Testis (tissue), 3 donors: ENCODE results near the gene CYP24A1. TPM values are rescaled to one million over a fixed set of nuclear protein-coding genes. Genes with fewer than 3 reads are reported as not detected.

Experiments
- DNase-seq: peaks from one replicate; pipeline ENCODE4 v3.0.0-alpha.2; 2019
- H3K27ac ChIP-seq, 2 donors: fragments of 200-600 bp; sonication (generic); one replicate each; pipeline ENCODE4 v1.5.1; 2019
- H3K27me3 ChIP-seq: fragments of 200-600 bp; sonication (generic); one replicate; pipeline ENCODE4 v1.5.1; 2019
- H3K36me3 ChIP-seq: fragments of 200-600 bp; sonication (generic); one replicate; pipeline ENCODE4 v1.5.1; 2017; ENCODE audit warnings: low read depth; ENCODE audit errors: missing control alignments
- H3K4me1 ChIP-seq: fragments of 200-600 bp; sonication (generic); one replicate; pipeline ENCODE4 v1.5.1; 2019
- H3K4me3 ChIP-seq, 2 donors: fragments of 200-600 bp; sonication (generic); one replicate each; pipeline ENCODE4 v1.5.1; 2017 to 2019
- H3K9me3 ChIP-seq: fragments of 200-600 bp; sonication (generic); one replicate; pipeline ENCODE4 v1.5.1; 2017
- POLR2A ChIP-seq: fragments of 450-650 bp; IDR thresholded peaks from one replicate; pipeline ENCODE4 v1.6.1; 2017; ENCODE audit warnings: antibody characterized with exemption, mild to moderate bottlenecking, moderate library complexity
- WGBS, 2 donors: methylation state at CpG; one replicate each; pipeline ENCODE4 v1.1.5; 2018; 5-methylcytosine and 5-hydroxymethylcytosine counted together
- intact Hi-C: fragments of 100-400 bp; cut with DNase I; formaldehyde crosslinking; loops from one replicate; pipeline ENCODE4 v1.15.1; 2023; ENCODE audit warnings: low total_unique reads
- polyA plus RNA-seq: library from polyadenylated mRNA; stranded (reverse); fragments of 350-450 nt; fragmentation: Illumina TruSeq; extraction: RNeasy Lipid Tissue Mini Kit (QIAGEN cat#74804); gene quantifications from one replicate; pipeline ENCODE4 v1.2.3, GENCODE V29; 2014; ENCODE audit warnings: low read depth, low replicate concordance; ENCODE audit not compliant: insufficient read depth
- total RNA-seq, 2 donors: library from RNA; depleted of rRNA; stranded (reverse); fragments of >200 nt; gene quantifications; one replicate each; pipeline ENCODE4 v1.2.3, GENCODE V29; 2016
- TF ChIP-seq, protein P1 (sequence below), 3 experiments: fragments of 450-650 bp in 2 of 3; fragments of 200-600 bp in 1 of 3; sonication (generic) in 1 of 3; IDR thresholded peaks; one replicate each; pipeline ENCODE4 v1.5.1; 2016 to 2019; ENCODE audit warnings: antibody characterized with exemption in 3 of 3, mild to moderate bottlenecking in 2 of 3, moderate library complexity in 1 of 3

Gene CYP24A1
- total and polyA plus RNA-seq, 3 donors from 2014 or later: 0.43 to 0.94 TPM; not detected in 1

- DNase-seq: no peak
- Histone ChIP-seq H3K9me3 (no peaks in the 10 kb centered on the region), H3K27ac (no peak overlapping the region), H3K4me1 (peaks cover 10% of the 10 kb centered on the region), H3K4me3 (no peak overlapping the region), H3K27me3 (no peaks in the 10 kb centered on the region), H3K36me3 (no peaks in the 10 kb centered on the region)
- 90 to 94% methylated on average over 4 to 6 of the region's 6 CpGs for WGBS, 2 donors
- intact Hi-C loops: loop anchor here (10.0 kb wide), 1 partner anchor 424 kb away; no protein-coding TSS in a partner anchor
- TF ChIP-seq, protein P1, sequence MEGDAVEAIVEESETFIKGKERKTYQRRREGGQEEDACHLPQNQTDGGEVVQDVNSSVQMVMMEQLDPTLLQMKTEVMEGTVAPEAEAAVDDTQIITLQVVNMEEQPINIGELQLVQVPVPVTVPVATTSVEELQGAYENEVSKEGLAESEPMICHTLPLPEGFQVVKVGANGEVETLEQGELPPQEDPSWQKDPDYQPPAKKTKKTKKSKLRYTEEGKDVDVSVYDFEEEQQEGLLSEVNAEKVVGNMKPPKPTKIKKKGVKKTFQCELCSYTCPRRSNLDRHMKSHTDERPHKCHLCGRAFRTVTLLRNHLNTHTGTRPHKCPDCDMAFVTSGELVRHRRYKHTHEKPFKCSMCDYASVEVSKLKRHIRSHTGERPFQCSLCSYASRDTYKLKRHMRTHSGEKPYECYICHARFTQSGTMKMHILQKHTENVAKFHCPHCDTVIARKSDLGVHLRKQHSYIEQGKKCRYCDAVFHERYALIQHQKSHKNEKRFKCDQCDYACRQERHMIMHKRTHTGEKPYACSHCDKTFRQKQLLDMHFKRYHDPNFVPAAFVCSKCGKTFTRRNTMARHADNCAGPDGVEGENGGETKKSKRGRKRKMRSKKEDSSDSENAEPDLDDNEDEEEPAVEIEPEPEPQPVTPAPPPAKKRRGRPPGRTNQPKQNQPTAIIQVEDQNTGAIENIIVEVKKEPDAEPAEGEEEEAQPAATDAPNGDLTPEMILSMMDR (IDR thresholded peaks at IDR 0.05): no peak
- TF ChIP-seq POLR2A: no peak
These were observed 46.9 kb upstream of the CYP24A1 start for GRCh38 chr20:54220722-54221121.

- Histone ChIP-seq H3K4me3 (no peak overlapping the region), H3K4me1 (peaks cover 10% of the 10 kb centered on the region), H3K27me3 (no peaks in the 10 kb centered on the region), H3K27ac (no peak overlapping the region), H3K9me3 (no peaks in the 10 kb centered on the region), H3K36me3 (no peaks in the 10 kb centered on the region)
- 79 to 83% methylated on average over 6 of the region's 6 CpGs for WGBS, 2 donors
- DNase-seq: no peak
- intact Hi-C loops: loop anchor here (10.0 kb wide), 1 partner anchor 425 kb away; no protein-coding TSS in a partner anchor
- TF ChIP-seq POLR2A: no peak
- TF ChIP-seq, protein P1 (IDR thresholded peaks at IDR 0.05): peak in 1 of 3 experiments; percentile 45
These were observed 46.1 kb upstream of the CYP24A1 start for GRCh38 chr20:54219751-54220426.

- Histone ChIP-seq H3K27ac (no peak overlapping the region), H3K4me1 (peaks cover 10% of the 10 kb centered on the region), H3K36me3 (no peaks in the 10 kb centered on the region), H3K27me3 (no peaks in the 10 kb centered on the region), H3K4me3 (no peak overlapping the region), H3K9me3 (no peaks in the 10 kb centered on the region)
- no peak for TF ChIP-seq POLR2A
- TF ChIP-seq, protein P1 (IDR thresholded peaks at IDR 0.05): no peak
- intact Hi-C loops: no loop called here
- DNase-seq: no peak
These were observed 44.7 kb upstream of the CYP24A1 start for GRCh38 chr20:54218470-54218869.

- intact Hi-C loops: no loop called here
These were observed 44.0 kb upstream of the CYP24A1 start for GRCh38 chr20:54217762-54218161.

More at GRCh38 chr20:54217762-54218161, 44.0 kb upstream of the CYP24A1 start:
- Histone ChIP-seq H3K4me1 (peaks cover 10% of the 10 kb centered on the region), H3K4me3 (no peak overlapping the region), H3K27me3 (no peaks in the 10 kb centered on the region), H3K9me3 (no peaks in the 10 kb centered on the region), H3K27ac (no peak overlapping the region), H3K36me3 (no peaks in the 10 kb centered on the region)
- TF ChIP-seq, protein P1 (IDR thresholded peaks at IDR 0.05): no peak
- no peak for TF ChIP-seq POLR2A
- no peak for DNase-seq
- WGBS, 2 donors: 85 to 86% methylated on average over 7 of the region's 7 CpGs
